HG03571 (cell line): ENCODE data around the gene STARD13.

Experiments
- ATAC-seq: cut with Tn5 transposase; IDR thresholded peaks from one replicate; pipeline ENCODE4 v1.9.1; 2021; ENCODE audit not compliant: unreplicated experiment

Gene STARD13

DNA sequence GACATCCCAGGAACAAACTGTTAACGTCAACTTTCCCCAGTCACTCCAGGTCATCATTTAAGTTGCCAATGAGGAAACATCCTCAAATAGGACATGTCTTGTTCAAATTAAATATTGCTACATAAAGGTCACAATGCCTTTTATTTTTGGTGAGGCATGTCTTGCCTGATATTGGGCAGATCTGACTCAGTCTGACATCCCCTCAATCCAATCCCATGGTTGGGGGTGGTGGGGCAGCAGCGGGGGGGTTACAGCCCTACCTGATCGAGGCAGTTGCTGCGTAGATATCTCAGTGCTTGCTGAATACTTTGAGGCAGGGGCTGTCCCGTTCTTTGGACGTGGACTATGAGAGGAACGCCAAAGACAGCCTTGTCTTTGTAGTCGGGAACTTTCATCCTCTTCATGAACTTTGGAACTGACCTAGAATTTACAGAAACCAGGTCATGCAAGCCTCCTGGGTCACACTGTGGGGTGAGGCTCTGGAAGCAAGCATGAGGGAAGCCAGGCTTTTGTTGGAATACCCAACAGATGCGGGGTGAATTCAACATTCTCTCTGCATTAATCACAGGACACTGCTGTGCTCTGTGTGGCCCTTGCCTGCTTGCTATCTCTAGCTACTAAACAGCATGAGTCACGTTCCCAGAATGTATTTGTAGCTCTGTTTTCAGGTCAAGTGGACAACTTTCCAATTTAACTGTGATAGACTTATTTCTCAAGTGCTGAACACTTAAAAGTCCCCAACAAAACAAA lies 159.6 kb downstream of the STARD13 start:
- ATAC-seq = no peak

GRCh38 chr13:33123066-33123859 lies 162.3 kb downstream of the STARD13 start:
- ATAC-seq = no peak

- no peak for ATAC-seq
These were observed 165.6 kb downstream of the STARD13 start for GRCh38 chr13:33119856-33120543.

- ATAC-seq = no peak
These were observed 166.4 kb downstream of the STARD13 start for GRCh38 chr13:33119022-33119781.

DNA sequence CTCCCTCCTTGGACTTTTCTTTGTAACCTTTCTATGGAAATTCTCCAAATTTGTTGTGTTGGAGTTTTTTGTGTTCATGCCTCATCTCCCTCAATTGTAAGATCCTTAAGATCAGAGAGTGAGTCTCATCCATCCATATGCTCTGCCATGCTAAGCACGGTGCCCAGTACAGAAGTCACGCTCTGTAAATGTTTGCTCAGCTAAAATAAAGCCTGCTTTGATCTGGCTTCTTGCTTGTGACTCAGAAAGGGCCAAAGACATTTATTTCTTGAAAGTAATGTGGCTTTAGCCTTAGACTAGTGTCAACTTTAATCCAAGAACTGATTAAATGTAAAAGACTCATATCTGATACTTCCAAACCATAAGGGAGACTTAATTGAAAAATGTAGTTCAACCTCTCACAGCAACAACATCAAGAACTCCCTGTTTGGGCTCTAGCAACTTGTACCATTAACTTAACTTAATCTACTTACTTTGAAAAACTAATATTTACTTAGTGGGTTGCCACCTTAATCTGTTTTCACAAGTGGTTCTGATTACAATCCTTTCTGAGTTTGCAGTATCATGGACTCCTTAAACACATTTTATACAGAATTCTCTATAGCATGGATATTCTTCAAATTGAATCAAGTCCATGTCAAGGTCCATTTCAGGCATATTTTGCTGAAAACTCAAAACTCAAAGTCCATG lies 169.1 kb downstream of the STARD13 start:
- ATAC-seq = no peak

DNA sequence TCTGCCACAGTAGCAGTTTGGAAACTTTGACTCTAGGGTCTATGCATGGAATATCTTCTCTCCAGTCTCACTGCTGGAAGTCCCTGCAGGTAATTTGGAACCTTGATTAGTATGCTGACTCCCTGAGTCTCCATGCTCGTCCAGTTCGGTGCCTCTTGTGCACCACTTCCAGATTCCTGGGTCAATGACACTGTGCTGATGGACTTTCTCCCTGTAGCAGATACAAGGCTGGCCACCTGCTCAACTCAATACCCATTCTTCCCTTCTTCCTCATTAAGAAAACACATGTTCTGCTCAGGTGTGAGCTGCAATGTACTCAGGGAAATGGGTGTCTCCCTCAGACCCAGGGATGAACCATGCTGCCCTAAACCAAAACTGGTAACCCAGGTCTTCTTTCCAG lies 170.3 kb downstream of the STARD13 start:
- ATAC-seq = no peak

DNA sequence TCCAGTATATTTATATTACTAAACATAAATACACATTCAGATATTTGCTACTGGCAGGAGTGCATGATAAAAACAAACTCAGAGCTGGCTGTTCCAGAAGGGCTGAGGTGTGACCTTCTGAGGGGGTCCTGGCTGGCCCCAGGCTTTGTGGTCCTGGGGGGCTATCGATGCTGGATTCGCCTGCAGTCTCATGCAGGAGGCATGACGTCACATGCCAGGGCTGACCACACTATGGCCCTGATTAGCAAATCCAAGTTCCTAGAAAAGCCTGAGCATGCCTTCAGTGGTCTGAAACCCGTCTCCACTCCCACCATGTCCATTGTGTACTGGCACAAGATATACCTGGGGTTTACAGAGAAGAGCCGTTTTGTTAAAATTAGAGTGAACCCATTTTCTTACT lies 171.4 kb downstream of the STARD13 start:
- ATAC-seq = no peak

DNA sequence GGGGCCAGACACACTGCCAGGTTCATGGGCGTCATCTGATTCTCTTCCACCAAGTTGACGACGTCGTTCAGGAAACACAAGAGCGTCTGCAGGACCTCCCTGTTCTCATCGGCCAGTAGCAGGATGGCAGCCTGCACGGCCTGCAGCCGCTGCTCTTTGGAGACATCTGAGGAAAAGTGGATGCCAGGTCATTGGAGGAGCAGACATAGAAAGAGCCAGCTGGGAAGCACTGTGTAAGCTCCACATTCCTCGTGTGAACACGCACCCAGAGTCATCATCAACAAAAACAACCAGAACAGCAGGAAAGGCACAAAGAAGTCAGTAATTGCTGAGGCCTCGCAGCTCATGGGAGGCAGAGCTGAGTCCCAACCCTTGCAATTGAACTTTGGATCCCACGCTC lies 172.8 kb downstream of the STARD13 start:
- no peak for ATAC-seq

DNA sequence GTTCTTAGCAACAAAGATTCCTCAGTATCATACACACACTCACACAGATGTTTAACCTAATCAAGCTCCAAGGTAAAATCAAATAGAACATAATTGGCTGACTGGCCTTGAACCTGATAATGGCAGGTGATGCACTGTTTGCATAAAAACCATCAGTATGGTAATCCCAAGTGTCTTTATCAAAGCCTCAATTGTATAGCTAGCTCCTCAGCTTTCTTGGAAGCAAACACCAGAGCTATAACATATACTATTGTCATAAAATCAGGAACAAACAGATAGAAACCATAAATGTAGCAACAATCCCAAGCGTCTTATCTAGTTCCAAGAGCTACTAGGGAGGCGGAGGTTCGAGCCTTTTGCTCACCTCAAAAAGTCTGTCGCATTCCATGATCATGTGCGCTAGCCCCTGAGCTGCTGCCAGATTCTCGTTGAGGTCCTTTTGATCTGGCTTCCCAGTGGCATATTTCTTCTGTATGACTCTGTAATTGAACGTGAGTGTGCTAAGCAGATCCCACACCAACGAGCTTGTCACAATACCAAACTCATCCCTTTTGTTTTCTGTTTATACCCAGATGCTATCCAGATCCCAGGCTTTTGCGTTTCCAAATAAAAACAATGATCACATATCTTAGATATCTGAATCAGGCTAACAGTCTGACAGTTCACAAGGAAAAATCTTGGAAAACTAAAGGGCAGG lies 174.0 kb downstream of the STARD13 start:
- ATAC-seq = no peak

GRCh38 chr13:33110713-33111413 lies 174.7 kb downstream of the STARD13 start:
- peak; percentile 47 for ATAC-seq

- ATAC-seq = no peak
These were observed 175.2 kb downstream of the STARD13 start for GRCh38 chr13:33110386-33110712.

GRCh38 chr13:33109801-33110200 lies 175.8 kb downstream of the STARD13 start:
- ATAC-seq = peak; percentile 15

DNA sequence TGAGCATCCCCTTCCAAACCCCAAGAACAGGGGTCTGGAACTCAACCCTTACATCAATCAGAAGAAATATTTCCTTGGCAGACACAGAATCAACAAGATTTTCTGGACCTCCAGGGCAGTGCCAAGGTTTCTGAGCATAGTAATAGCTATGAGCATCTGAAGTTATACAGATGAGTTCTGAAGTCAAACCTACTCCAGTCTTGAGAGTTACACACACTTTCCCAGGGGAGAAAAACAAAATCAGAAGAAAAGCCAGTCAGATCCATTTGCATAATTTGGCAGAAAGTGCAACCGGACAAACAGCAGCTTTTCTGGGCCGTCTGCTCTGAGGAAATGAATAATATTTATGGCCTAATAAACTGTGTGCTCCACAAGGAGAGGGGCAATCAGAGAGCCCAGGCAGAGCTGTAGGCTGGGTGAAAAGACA lies 176.3 kb downstream of the STARD13 start:
- peak; percentile 35 for ATAC-seq

- ATAC-seq = no peak
These were observed 176.9 kb downstream of the STARD13 start for GRCh38 chr13:33108620-33109019.

DNA sequence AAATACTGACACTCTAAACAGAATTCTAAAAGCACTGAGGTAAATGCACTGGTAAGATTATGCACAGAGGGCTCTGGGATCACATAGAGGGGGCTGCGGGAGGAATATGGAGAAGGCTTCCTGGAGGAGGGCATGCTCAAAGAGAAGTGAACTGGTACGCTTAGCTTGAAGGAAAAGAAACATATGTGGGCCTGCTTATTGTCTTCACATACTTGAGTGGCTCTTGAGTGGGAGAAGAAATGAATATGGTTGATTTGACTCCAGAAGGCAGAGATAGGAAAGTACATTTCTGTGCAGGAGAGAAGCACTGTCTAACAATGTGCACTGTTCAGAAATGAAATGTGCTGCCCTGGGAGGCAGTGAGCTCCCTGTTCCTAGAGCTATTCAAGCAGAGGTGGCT lies 178.2 kb downstream of the STARD13 start:
- ATAC-seq = no peak

DNA sequence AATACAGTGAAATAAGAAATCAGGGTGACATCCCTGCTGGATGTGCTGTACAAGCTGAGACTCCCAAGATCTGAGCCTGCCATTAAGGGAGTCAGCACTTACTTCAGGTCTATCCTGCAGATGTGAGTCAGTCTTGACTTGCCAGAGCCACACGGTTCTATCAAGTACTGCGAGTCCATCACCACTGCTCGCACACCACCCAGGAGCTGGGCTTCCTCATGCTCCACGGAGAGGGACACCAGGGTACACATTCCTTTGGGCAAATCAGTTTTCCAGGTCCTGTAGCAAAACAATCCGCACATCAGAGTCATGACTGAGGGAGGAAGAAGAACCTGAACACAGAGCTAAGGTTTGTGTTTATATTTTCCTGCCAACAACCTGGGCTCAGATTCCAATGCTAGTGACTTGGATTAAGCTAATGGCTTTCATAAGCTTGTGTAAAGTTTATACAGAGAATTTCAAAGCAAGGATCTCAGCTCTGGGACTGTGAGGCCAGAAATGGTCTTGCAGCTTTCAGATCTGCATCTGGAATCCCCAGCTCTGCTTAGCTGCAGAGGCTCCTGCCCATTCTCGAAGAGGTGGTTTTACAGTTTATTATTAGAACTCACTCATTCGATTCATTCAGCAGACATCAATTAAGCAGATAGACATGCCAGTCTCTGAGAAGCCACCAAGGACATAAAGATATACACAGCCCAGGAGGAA lies 178.7 kb downstream of the STARD13 start:
- ATAC-seq = no peak

DNA sequence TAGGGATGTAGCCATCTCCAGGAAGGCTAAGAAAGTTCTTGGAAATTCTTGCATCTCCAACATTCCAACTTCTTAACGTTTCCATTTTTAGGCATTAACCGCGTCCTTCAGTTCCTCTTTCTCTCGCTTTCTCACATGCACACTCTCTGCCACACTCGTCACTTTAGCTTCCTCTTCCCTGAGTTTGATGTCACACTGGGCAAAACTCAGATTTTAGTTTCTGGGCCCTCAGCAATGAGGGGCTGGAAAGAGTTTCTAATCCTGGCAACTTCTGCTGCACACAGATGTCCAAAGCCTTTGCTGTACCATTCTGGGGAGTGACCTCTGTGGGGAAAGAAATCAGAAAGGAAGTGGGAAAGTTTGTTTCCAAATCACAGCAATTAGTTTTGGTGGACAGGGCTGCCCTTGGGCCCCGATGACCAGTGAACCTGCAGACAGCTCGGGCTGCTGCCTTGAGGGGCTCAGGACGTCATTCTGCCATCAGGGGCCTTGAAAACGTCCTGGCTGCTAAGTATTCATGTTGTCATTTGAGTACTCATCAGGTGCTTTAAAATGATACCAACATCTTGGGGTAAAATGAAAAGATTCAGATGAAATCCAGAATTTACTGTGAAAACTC lies 180.1 kb downstream of the STARD13 start:
- no peak for ATAC-seq

DNA sequence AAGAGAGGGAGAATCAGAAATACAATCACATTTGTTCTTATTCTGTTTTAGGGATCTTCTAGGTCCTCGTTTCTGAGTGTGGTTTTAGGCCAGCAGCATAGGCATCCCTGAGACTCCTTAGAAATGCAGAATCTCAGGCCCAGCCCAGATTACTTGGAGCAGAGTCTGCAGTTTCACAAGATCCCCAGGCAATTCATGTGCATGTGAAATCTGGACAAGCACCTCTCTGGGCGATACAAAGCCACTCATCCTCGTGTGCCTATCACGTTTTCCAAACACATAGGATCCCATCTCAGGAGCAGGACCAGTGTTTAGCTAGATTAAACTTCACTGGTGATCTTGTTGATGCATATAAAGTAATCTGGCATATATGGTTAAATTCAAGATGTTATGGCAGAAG lies 182.1 kb downstream of the STARD13 start:
- no peak for ATAC-seq
